Fibroblast of the aortic adventitia (primary cell): ENCODE results near the gene ETFA. TPM values are rescaled to one million over a fixed set of nuclear protein-coding genes. Genes with fewer than 3 reads are reported as not detected.
A peak's percentile ranks its signal among the peaks of the same experiment; 100 is the strongest.

Experiments used
- DNase-seq: peaks from one replicate; pipeline ENCODE4 v3.0.0-alpha.2; 2010; ENCODE audit warnings: low read depth
- H3K4me3 ChIP-seq: 2 replicates; pipeline ENCODE4 v1.5.1; 2011; ENCODE audit warnings: low read depth, mild to moderate bottlenecking, control low read depth, low read length, moderate library complexity
- total RNA-seq: library from RNA; depleted of rRNA; stranded (reverse); fragments of >200 nt; gene quantifications from 2 replicates; pipeline ENCODE4 v1.2.3, GENCODE V29; 2012; ENCODE audit warnings: low replicate concordance
- TF ChIP-seq, protein P1 (sequence below): IDR thresholded peaks from 2 replicates; pipeline ENCODE4 v1.5.1; 2011; ENCODE audit warnings: mild to moderate bottlenecking, low read length, control low read depth, inconsistent platforms; ENCODE audit not compliant: insufficient read depth

The ETFA gene
- total RNA-seq, 1 donor, result 87.8 TPM

DNA sequence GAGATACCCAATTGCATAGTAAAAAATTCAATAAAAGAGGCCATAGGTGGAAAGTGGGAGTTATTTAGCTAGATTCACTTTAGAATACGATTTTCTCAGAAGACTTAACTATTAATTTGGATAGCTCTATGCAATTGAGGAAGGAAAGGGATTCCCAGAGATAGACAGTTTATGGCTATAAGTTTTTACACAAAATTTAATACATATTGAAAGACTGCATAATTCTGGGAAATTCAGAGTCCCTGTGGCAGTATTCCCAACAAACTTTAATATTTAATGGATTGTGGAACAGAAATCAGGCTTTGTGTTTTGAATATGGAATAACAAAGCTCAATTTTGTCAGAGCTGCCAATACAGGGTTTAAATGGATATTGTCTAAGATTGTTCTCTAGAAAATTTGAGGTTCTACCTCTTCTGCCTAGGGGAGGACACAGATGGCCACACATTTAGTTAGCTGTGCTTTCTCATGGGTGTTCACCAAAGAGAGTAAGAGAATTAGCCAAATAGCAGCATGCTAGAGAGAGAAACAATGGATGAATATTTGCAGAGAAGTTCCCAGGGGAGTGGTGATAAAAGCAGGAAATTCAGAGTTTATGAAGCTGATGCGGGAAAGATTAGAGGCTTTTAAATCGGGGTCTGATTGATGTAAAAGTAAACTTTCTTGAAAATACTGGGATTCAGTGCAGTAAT is 33.8 kb upstream of the ETFA start:
- TF ChIP-seq, protein P1, sequence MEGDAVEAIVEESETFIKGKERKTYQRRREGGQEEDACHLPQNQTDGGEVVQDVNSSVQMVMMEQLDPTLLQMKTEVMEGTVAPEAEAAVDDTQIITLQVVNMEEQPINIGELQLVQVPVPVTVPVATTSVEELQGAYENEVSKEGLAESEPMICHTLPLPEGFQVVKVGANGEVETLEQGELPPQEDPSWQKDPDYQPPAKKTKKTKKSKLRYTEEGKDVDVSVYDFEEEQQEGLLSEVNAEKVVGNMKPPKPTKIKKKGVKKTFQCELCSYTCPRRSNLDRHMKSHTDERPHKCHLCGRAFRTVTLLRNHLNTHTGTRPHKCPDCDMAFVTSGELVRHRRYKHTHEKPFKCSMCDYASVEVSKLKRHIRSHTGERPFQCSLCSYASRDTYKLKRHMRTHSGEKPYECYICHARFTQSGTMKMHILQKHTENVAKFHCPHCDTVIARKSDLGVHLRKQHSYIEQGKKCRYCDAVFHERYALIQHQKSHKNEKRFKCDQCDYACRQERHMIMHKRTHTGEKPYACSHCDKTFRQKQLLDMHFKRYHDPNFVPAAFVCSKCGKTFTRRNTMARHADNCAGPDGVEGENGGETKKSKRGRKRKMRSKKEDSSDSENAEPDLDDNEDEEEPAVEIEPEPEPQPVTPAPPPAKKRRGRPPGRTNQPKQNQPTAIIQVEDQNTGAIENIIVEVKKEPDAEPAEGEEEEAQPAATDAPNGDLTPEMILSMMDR, result no peak
- no peak overlapping the region for H3K4me3 ChIP-seq
- DNase-seq, result peak; percentile 36

DNA sequence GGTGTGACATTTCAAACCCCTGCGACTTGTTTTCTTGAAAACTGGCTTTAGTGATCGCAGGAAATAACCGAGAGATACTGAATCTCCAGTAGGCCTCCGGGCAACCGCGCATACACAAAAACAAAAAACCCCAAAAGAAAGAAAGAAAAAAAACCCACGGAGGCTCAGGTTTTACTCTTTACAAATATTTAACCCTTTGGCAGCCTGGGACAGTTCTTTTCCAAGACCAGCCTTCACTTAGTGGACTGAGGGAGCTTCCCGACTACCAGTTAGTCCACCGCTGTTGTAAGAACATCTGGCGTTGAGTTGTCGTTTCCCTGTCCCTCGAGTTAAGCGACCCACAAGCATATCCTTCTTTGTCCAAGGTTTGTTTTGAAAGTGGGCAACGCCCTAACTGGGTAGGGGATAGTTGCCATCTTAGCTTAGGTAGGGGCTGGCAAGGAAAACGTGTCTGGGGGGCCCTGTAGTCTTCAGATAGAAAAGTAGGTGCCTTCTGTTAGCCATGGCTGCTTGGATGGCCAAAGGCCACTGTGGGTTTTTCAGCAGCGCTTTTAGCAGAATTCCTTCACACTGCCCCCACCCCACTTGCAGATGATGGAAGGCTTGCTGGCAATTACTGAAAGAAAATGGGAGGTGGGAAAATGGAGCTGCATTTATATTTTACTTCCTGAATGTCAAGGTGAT is 32.2 kb upstream of the ETFA start:
- H3K4me3 ChIP-seq, result no peak overlapping the region
- TF ChIP-seq, protein P1, result no peak
- DNase-seq, result no peak

DNA sequence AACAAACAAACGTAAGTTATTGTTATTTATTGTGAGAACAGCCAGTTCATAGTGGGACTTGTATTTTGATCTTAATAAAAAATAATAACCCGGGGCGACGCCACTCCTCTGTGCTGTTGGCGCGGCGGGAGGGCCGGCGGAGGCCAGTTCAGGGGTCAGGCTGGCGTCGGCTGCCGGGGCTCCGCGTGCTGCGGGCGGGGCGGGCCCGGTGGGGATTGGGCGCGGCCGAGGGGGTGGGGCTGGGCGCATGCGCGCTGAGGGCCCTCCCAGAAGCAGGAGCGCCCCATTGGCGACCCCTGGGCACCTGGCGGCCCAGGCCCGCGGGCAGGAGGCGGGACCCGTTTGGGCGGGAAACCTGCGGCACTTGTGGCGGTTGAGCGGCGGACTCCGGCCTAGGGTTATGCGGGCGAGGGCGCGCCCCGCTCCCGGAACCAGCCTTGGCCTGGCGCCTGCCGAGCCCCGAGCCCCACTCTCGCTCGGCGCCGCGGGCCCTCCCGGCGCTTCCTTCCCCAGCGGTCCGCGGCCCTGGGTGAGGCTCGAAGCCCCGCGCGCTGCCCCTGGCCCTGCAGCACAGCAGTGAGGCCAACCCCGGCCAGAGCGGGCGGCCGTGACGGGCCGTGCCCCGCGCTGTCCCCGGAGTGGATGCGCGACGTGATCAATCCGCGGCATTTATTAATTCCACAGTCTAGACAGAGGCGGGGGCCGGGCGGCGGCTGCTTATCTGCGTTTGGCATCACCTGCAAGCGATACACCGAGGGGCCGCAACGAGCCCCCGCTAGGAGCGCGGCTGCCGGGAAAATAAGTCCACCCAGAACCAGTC is 31.3 kb upstream of the ETFA start:
- H3K4me3 ChIP-seq, result no peak overlapping the region
- DNase-seq, result no peak

DNA sequence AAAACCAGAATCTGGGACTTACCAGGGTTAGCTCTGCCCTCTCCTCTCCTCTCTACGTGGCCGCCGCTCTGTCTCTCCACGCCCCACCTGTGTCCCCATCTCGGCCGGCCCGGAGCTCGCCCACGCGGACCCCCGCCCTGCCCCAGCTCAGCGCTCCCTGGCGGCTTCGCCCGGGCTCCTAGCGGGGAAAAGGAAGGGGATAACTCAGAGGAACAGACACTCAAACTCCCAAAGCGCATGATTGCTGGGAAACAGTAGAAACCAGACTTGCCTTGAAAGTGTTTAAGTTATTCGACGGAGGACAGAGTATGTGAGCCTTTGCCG is 30.8 kb upstream of the ETFA start:
- DNase-seq, result no peak
- TF ChIP-seq, protein P1, result no peak
- no peak overlapping the region for H3K4me3 ChIP-seq

More for the DNA sequence above, 31.3 kb upstream of the ETFA start:
- TF ChIP-seq, protein P1, result no peak

DNA sequence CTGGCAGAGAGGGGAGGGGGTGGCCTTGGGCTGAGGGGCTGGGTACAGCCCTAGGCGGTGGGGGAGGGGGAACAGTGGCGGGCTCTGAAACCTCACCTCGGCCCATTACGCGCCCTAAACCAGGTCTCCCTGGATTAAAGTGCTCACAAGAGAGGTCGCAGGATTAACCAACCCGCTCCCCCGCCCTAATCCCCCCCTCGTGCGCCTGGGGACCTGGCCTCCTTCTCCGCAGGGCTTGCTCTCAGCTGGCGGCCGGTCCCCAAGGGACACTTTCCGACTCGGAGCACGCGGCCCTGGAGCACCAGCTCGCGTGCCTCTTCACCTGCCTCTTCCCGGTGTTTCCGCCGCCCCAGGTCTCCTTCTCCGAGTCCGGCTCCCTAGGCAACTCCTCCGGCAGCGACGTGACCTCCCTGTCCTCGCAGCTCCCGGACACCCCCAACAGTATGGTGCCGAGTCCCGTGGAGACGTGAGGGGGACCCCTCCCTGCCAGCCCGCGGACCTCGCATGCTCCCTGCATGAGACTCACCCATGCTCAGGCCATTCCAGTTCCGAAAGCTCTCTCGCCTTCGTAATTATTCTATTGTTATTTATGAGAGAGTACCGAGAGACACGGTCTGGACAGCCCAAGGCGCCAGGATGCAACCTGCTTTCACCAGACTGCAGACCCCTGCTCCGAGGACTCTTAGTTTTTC is 30.2 kb upstream of the ETFA start:
- H3K4me3 ChIP-seq, result no peak overlapping the region
- TF ChIP-seq, protein P1, result no peak
- no peak for DNase-seq

DNA sequence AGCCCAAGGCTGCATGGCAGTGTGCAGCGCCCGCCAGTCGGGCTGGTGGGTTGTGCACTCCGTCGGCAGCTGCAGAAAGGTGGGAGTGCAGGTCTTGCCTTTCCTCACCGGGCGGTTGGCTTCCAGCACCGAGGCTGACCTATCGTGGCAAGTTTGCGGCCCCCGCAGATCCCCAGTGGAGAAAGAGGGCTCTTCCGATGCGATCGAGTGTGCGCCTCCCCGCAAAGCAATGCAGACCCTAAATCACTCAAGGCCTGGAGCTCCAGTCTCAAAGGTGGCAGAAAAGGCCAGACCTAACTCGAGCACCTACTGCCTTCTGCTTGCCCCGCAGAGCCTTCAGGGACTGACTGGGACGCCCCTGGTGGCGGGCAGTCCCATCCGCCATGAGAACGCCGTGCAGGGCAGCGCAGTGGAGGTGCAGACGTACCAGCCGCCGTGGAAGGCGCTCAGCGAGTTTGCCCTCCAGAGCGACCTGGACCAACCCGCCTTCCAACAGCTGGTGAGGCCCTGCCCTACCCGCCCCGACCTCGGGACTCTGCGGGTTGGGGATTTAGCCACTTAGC is 29.6 kb upstream of the ETFA start:
- TF ChIP-seq, protein P1, result no peak
- DNase-seq, result no peak
- no peak overlapping the region for H3K4me3 ChIP-seq
